ENCODE measurements around the gene COMT. TPM values are rescaled to one million over a fixed set of nuclear protein-coding genes. Genes with fewer than 3 reads are reported as not detected.

Gene COMT
- total and polyA plus RNA-seq, 9 of the 15 experiments (the other 6 are each of a cell fraction or from before 2014, with no cell fraction given): 12.5 to 351 (median 155) TPM

DNA sequence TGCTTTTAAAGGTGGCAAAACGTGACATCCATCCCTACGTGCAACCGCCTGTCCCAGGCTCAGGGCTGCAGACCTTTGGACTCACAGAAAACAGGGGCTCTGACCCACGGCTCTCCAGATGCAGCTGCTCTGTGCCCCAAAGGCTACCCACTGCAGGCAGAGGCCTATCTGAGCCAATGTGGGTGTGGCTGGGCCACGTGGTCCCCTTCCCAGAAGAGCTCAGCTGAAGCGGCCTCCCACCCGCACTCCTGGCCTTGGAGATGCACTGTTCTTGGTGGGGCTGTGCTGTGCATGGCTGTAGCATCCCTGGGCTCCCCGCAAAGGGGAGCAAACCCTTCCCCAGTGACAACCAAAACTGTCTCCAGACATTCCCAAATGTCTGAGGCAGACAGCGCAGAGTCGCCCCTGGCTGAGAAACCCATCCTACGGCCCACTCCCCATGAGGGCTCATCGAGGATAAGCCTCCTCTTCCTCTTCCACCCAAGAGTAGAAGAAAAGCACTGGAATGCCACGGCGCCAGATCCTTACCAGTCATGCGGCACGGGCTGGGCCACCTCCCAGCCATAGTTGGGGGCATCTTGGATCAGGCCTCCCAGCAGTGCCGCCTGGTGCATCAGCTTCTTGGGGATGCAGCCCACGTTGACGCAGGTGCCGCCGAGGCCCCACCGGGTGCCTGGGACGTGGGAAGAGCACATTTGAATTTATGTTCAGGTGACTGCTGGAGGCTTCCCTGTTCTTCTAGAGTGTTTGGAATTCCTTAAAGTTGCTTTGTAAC lies 23.1 kb upstream of the COMT start:
- POLR2A ChIA-PET: interaction anchor here (0.6 to 2.3 kb wide), 10 partner anchors 8 to 387 kb away, joined by 3 to 12 read pairs (median 4); partner anchors contain the start of genes COMT and TXNRD2
- CTCF ChIA-PET (ENCODE audit: low intra/inter-chr PET ratio): no interaction called here
- no peak overlapping the region for H3K27ac ChIP-seq (ENCODE audit: extremely low read depth, low read depth, low read length)
- H3K9ac ChIP-seq (ENCODE audit: insufficient read depth in 1 of 2, low read depth in 2 of 2, low read length in 2 of 2): peak overlapping the region in 1 of 2 experiments; percentile 68; a peak in 2 of 4 replicates
- in situ Hi-C loops (cut with MboI) (no loop called here), intact Hi-C loops (cut with micrococcal nuclease) (no loop called here)
- WGBS (ENCODE audit: insufficient coverage, low coverage, missing lambda C conversion rate): 70% methylated on average over 23 of the region's 23 CpGs
- H2AFZ ChIP-seq (ENCODE audit: low read depth, low read length): no peak overlapping the region
- H3K4me2 ChIP-seq (ENCODE audit: insufficient read depth, low read length): no peak overlapping the region
- no TSS peak for BruUV-seq (replicated peaks)
- H3K4me3 ChIP-seq: no peak overlapping the region
- H3K27me3 ChIP-seq (ENCODE audit: control insufficient read depth in 2 of 2, insufficient read depth in 2 of 2, low read length in 2 of 2): no peaks in the 10 kb centered on the region
- H3K9me3 ChIP-seq (replicated peaks; ENCODE audit: control insufficient read depth, insufficient read depth, low read depth, low read length): no peaks in the 10 kb centered on the region
- no peaks in the 10 kb centered on the region for H3K9me1 ChIP-seq (ENCODE audit: control insufficient read depth, insufficient read depth, low read length)
- H4K20me1 ChIP-seq (replicated peaks; ENCODE audit: control insufficient read depth, insufficient read depth, low read length): no peaks in the 10 kb centered on the region
- H3K79me2 ChIP-seq (ENCODE audit: control insufficient read depth, insufficient read depth, low read length): no peaks in the 10 kb centered on the region
- H3K36me3 ChIP-seq (ENCODE audit: control insufficient read depth, insufficient read depth, low read length): peaks cover 56% of the 10 kb centered on the region
- ATAC-seq: peak; percentile 80
- no peak for FAIRE-seq
- H3K4me1 ChIP-seq (replicated peaks in 1 of 2; ENCODE audit: control insufficient read depth in 2 of 2, insufficient read depth in 2 of 2, low read length in 2 of 2): peaks cover 0 to 26% of the 10 kb centered on the region in 2 experiments; a peak in 4 of 5 replicates
- DNase-seq (ENCODE audit: extremely low read depth in 1 of 4, low spot score in 3 of 4): peak; percentile 69 to 84 (median 72)
- TF ChIP-seq, protein P1, sequence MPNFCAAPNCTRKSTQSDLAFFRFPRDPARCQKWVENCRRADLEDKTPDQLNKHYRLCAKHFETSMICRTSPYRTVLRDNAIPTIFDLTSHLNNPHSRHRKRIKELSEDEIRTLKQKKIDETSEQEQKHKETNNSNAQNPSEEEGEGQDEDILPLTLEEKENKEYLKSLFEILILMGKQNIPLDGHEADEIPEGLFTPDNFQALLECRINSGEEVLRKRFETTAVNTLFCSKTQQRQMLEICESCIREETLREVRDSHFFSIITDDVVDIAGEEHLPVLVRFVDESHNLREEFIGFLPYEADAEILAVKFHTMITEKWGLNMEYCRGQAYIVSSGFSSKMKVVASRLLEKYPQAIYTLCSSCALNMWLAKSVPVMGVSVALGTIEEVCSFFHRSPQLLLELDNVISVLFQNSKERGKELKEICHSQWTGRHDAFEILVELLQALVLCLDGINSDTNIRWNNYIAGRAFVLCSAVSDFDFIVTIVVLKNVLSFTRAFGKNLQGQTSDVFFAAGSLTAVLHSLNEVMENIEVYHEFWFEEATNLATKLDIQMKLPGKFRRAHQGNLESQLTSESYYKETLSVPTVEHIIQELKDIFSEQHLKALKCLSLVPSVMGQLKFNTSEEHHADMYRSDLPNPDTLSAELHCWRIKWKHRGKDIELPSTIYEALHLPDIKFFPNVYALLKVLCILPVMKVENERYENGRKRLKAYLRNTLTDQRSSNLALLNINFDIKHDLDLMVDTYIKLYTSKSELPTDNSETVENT (CRISPR knock-in tag; IDR thresholded peaks at IDR 0.05): 0 out of 2 replicates have a peak, but pooled peaks have one; percentile 42
- TF ChIP-seq, protein P2, sequence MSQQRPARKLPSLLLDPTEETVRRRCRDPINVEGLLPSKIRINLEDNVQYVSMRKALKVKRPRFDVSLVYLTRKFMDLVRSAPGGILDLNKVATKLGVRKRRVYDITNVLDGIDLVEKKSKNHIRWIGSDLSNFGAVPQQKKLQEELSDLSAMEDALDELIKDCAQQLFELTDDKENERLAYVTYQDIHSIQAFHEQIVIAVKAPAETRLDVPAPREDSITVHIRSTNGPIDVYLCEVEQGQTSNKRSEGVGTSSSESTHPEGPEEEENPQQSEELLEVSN (IDR thresholded peaks at IDR 0.05; ENCODE audit: borderline replicate concordance in 1 of 2, extremely low read depth in 1 of 2, insufficient read depth in 1 of 2, insufficient read length in 1 of 2, low read depth in 1 of 2, low read length in 1 of 2, poor library complexity in 1 of 2, severe bottlenecking in 1 of 2): peak; percentile 18 to 23
- TF ChIP-seq, protein P3, sequence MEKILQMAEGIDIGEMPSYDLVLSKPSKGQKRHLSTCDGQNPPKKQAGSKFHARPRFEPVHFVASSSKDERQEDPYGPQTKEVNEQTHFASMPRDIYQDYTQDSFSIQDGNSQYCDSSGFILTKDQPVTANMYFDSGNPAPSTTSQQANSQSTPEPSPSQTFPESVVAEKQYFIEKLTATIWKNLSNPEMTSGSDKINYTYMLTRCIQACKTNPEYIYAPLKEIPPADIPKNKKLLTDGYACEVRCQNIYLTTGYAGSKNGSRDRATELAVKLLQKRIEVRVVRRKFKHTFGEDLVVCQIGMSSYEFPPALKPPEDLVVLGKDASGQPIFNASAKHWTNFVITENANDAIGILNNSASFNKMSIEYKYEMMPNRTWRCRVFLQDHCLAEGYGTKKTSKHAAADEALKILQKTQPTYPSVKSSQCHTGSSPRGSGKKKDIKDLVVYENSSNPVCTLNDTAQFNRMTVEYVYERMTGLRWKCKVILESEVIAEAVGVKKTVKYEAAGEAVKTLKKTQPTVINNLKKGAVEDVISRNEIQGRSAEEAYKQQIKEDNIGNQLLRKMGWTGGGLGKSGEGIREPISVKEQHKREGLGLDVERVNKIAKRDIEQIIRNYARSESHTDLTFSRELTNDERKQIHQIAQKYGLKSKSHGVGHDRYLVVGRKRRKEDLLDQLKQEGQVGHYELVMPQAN (IDR thresholded peaks at IDR 0.05; ENCODE audit: borderline replicate concordance): peak; percentile 44; the same call in 1 of the 2 replicates
- TF ChIP-seq TAF1 (IDR thresholded peaks at IDR 0.05; ENCODE audit: control insufficient read depth, extremely low read depth, insufficient read depth, low read length, severe bottlenecking) (no peak), IRF2 (CRISPR knock-in tag; IDR thresholded peaks at IDR 0.05) (no peak)
- TF ChIP-seq, protein P4, sequence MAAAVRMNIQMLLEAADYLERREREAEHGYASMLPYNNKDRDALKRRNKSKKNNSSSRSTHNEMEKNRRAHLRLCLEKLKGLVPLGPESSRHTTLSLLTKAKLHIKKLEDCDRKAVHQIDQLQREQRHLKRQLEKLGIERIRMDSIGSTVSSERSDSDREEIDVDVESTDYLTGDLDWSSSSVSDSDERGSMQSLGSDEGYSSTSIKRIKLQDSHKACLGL (CRISPR knock-in tag; IDR thresholded peaks at IDR 0.05; ENCODE audit: borderline replicate concordance, poor library complexity, severe bottlenecking): peak; percentile 71
- TF ChIP-seq, protein P5, sequence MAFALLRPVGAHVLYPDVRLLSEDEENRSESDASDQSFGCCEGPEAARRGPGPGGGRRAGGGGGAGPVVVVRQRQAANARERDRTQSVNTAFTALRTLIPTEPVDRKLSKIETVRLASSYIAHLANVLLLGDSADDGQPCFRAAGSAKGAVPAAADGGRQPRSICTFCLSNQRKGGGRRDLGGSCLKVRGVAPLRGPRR (CRISPR knock-in tag; IDR thresholded peaks at IDR 0.05): no peak
- TF ChIP-seq, protein P6, sequence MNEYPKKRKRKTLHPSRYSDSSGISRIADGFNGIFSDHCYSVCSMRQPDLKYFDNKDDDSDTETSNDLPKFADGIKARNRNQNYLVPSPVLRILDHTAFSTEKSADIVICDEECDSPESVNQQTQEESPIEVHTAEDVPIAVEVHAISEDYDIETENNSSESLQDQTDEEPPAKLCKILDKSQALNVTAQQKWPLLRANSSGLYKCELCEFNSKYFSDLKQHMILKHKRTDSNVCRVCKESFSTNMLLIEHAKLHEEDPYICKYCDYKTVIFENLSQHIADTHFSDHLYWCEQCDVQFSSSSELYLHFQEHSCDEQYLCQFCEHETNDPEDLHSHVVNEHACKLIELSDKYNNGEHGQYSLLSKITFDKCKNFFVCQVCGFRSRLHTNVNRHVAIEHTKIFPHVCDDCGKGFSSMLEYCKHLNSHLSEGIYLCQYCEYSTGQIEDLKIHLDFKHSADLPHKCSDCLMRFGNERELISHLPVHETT (CRISPR knock-in tag; conservative IDR thresholded peaks at IDR 0.05 in 1 of 2, IDR thresholded peaks at IDR 0.05 in 1 of 2): 0 out of 4 replicates have a peak, but pooled peaks of 1 of the 2 experiments have one; percentile 58
